D341Med (cell line): Measurements from ENCODE around the gene GPR141.
A peak's percentile ranks its signal among the peaks of the same experiment; 100 is the strongest.
"Not testable (repeated sequence)": the region's sequence is repeated elsewhere in the genome, so short reads cannot be mapped to it uniquely, and the experiment has no call there.

Experiments
- DNase-seq: peaks from one replicate; pipeline ENCODE4 v3.0.0; 2012; ENCODE audit warnings: low spot score

Gene GPR141

DNA sequence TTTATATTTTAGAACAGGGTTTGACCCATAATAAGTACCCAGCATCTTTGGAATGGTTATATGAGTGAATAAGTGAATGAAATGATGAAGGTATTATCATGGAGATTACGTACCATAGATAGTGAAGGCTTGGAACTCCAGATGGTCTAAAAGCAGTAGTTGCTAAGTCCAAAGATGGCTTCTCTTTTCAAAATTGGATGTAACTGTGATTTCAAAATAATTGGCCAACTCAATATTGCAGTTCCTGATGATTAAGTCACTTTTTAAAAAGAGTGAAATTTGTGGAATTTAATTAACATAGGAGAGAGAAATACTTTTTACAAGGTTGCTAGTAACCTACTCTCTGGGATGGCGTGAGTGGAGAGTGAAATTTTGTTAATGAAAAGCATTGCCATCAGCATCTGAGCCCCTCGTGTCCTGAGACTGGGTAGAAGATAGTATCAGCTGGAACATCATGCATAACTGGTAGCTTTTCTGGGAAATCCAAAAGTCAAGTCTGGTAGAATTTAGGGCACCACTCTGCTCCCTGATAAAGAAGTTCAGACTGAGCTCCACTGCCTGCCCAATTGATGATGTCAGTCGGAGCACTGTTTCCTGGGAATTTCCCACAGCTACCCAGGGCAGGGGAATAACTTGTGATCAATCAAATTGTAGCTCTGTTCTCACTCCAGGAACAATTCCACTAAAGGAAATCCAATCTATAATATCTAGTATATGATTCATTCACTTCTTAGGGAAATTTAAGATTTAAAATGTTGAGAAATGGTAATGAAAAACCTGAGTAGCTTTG lies 3.2 kb downstream of the GPR141 start:
- no peak for DNase-seq

DNA sequence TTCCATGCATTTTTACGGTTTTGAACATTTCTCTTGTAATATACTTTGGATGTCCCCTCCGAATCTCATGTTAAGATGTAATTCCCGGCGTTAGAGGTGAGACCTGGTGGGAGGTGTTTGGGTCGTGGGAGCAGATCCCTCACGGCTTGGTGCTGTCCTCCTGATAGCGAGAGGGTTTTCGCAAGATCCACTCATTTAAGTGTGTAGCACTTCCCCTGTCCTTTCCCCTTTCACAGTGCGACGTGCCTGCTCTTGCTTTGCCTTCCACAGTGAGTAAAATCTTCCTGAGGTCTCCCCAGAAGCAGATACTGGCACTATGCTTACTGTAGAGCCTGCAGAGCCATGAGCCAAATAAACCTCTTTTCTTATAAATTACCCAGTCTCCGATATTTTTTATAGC lies 6.6 kb downstream of the GPR141 start:
- no peak for DNase-seq

DNA sequence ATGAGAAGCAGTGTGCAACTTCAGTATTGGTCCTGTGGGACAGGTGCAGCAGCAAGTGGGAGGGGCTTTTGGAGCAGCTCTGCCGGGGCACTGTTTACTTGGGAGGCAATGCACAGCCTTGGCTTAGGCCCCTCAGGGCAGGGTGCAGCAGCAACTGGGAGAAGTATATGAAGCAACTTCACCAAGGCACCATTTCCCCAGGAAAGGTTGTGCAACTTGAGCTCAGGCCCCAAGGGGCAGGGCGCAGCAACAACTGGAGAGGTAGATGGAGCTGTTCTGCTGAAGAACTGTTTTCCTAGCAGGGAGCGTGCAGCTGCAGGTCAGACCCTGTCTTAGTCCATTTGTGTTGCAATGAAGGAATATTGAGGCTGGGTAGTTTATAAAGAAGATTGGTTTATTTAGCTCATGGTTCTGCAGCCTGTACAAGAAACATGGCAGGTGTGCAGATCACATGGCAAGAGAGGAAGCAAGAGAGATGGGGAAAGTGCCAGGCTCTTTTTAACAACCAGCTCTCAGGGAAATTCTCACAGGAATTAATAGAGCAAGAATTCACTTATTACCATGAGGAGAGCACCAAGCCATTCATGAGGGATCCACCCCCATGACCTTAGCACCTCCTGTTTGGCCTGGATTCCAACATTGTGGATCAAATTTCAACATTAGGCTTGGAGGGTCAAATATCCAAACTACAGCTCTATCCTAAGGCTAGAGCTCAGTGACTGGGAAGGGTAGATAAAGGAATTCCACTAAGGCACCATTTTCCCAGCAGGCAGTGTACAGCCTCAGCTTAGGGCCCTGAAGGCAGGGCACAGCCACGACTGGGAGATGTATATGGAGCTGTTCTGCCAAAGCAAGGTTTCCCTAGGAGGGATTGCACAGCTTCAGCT lies 10.9 kb downstream of the GPR141 start:
- no peak for DNase-seq

DNA sequence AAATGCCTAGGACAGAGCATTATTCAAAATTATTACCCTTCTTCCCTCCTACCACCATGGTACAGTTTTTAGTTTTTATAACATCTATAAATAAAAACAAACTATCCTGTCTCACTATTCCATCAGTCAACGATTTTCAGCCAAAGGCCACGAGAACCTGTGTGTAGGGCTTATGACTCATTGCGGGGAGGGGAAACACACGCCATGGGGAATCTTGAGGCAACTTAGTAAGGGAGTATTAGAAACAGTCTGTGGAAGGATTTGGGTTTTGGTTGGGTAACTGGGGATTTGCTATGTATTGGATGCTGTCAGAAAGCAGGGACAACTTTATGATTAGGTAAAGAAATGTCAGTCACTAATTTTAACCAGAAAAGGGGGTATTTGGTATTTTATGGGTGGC lies 14.7 kb downstream of the GPR141 start:
- no peak for DNase-seq

DNA sequence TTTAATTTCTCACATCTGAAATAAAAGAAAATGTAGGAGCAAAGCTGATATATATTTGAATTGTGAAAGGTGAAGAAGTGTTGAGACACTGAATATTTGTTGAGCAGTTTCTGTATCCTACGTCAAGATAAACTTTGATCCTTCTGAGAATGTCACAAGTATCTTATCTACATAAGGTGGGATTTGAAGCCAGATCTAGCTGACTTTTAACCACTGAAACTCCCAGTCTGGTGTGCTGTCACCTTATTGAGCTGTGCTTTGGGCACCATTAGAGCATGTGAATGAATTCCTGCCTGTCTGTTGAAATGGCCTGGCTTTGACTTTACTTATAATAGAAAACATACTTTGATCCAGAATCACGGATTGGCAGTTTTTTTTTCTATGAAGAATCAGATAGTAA lies 15.2 kb downstream of the GPR141 start:
- DNase-seq, result no peak

DNA sequence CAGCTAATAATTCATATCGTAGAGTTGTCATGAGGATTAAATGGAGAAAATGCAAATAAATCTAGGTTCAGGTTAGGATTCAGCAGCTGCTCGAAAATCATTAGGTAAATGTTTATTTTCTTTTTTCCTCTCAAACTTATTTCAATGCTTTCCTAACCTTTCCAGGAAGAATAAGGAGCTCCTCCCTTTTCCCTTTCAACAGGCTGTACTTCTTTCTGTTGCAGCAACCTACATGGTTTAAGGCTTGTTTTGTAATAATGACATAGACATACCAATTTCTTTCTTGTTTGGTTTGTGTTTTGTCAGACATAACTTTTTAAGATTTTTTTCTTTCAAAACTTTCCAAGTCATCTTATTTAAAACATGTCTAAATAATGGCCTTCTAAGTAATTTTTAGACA lies 18.2 kb downstream of the GPR141 start:
- DNase-seq, result no peak

DNA sequence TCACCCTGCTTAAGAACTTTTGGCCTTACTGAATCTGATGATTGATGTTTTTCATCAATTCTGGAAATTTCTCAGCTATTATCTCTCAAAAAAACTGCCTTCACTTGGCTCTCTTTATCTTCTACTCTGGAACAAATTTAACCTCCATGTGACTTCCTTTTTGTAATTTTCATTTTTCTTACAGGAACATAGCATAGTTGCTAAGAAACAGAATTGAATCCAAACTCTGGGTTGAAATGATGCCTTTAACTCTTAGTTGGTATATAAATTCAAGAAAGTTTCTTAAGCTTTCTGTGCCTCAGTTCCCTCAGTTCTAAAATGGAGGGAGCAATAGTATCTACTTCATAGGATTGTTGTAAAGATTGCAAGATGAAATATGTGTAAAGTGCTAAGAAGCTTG lies 19.8 kb downstream of the GPR141 start:
- DNase-seq, result no peak

DNA sequence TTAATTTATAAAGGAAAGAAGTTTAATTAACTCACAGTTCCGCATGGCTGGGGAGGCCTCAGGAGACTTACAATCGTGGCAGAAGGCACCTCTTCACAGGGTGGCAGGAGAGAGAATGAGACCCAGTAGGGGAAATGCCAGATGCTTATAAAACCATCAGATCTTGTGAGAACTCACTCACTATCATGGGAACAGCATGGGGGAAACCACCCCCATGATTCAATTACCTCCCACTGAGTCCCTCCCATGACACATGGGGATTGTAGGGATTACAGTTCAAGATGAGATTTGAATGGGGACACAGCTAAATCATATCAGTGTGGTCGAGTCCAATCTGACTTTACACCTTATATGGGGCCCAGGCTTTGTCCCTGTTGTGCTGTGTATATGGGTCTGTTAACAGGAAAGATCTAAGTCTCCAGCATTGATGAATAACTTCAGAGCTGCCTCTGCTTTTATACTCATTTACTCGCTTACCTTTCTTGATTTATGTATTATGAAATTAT lies 20.8 kb downstream of the GPR141 start:
- not testable (repeated sequence) for DNase-seq

DNA sequence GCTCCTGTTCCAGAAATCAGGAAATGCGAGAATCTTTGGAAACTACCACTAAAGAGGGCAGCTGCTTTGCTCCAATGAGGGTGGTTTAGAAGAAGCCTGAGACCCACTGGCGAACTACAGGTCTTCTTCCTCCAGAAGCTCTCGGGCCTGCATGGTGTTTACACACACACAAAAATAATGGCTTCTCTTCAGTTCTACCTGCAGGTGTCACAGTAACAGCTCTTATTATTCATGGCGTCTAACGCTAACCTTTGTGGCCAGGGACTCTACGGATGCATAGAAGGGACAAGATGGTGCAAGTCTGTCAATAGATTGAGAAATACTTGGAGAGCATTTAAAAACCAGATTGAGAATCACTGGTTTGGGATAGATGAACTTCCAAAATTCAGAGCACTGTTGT lies 22.4 kb downstream of the GPR141 start:
- DNase-seq, result no peak

DNA sequence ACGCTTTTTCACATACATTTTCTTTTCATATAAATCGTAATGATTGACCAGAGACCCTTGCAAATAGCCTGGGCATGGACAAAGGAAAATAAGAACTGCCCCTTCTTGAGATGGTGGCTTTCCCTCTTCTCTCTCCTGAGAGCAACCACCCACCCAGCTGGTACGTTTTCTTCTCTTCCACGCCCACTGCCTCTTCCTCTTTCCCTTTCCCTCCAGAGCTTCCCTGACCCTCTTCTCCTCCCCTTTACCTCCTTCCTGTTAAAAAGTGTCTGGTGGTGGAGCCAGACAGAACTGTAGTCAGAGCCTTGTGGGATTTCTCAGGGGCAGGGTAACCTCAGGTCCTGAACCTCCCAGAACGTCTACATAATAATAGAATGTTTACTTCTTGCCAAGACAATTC lies 23.2 kb downstream of the GPR141 start:
- DNase-seq, result no peak

DNA sequence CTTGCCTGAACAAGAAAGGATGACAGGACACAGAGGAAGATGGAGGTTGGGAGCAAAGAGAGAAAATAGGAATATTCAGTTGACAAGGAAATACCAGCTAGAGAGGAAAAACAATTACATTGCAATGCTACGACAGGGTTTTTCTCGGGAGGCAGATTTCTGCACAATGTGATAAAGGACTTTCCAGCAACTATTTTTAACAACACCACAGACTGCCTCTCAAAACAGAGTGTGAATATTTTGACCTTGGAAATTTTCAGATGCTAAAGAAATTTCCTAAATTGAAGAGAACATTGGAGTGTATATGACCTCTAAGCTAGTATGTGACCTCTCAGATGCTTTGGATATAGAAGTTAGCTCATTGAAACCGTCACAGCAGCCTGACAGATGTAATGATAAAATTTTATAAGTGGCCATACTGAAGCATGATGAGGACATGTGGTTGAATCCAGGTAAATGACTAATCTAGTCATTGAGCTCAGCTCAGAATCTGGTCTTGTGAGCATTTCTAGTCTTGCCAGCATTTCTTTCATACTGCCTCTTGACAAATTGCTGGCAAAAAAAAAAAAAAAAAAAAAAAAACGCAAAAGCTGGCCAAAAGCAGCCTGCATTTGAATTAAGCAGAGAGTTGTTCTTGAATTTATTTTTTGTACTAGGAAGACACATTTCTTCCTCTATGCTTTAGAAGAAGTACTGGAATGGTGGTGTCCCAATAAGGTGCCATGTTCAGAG lies 24.4 kb downstream of the GPR141 start:
- no peak for DNase-seq

DNA sequence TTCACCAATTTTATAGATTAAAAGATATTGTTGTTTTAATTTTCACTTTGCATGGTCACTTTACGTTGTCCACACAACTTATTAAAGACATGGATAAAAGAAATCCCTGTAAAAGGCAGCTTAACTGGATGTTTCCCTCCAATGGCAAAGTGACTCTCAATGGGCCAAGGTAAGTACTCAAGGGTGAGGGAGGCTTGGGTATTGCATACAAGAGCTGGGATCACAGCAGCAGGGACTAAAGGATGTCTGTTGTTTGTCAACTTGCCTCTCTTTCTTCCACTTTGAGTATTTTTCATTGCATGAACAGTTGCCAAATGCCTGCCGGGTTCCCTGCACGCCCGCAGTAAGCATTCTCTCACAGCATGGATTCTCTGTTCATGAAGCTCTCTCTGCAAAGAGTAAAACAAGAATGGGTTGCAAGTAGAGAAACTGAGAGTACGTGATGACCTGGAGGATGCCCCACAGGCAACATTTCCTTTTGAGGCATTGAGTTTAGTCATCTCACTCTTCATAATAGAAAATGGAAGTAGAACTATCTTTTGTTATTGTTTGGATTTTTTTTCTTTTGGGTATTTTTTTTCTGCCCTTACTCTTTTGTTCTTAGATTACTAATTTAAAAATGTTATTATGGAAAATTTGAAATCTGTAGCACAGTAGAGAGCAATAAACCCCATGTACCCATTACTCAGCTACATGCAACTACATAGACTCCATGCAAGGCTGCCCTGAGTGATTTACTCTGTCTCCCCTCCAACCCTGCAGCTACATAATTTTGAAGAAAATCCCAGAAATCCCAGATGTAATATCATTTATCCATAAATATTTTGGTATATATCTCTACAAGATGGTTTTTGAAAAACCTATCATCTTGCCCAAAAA lies 26.3 kb downstream of the GPR141 start:
- DNase-seq, result no peak

DNA sequence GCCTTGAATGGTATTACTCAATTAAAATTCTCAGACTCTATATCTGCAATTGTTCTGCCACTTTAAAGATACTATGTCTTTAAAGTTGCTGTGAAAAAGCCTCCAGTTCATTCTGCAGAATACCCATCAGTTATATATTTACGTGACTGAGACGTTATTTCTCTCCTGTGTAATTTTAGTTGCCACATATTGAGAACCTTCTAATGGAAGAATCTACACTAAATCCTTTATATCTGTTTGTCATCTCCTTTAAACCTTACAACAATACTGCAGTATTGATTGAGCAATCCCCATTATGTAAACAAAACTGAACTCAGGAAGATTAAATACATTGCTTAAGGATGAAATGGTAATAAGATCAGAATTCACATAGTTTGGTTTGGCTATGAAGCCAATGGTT lies 30.0 kb downstream of the GPR141 start:
- DNase-seq, result no peak

DNA sequence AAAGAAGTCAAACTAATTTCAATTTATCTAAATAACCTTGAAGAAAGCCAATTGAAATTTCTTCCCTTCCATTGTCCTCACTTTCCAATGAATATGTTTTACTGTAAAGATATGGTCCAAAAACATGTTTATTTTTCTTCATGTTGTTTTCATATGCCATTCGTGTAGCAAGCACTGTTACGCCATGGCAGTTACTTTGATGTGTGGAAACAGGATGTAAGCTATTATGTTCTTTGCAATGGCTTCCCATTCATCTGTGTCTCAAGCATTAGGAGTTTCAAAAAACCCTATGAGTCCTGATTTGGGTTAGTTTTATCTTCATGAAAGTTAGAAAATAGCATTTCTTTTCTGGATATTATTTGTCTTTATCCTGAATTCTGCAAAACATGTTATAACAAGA lies 31.0 kb downstream of the GPR141 start:
- DNase-seq, result no peak

DNA sequence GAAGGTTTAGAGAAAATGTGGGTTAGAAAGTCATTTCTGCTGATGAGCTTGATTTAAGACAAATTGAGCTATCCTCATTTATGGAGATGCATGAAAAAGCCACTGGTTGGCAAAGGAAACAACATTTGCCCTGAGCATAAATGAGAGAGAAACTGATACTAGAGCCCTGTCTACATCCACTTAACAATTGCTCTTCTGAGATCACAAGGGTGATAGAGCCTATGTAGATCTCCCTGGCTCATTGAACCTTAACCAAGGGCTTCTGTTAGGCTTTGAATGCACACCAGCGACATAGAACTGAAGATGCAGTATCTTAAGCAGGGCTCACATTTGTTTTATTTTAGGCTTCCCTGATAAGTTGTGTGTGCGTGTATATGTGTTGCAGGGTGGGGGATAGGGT lies 35.0 kb downstream of the GPR141 start:
- DNase-seq, result no peak

DNA sequence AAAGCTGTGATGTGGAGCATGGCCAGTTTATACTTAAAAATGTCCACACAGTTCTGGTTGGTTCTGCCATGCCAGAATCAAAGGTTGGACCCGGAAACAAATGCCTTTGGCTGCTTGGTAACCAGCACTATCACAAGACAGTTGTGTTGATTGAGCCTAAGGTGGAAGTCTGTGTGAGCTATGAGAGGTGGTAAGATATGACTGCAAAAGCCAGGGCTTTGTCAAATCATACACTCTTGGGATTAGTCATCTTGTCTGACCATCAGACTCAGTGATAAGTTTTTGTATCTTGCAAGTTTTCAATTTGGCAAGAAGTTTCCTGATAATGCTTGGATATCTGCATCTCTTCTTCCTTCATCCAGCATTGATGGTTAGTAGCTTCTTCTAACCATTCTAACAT lies 35.5 kb downstream of the GPR141 start:
- no peak for DNase-seq

DNA sequence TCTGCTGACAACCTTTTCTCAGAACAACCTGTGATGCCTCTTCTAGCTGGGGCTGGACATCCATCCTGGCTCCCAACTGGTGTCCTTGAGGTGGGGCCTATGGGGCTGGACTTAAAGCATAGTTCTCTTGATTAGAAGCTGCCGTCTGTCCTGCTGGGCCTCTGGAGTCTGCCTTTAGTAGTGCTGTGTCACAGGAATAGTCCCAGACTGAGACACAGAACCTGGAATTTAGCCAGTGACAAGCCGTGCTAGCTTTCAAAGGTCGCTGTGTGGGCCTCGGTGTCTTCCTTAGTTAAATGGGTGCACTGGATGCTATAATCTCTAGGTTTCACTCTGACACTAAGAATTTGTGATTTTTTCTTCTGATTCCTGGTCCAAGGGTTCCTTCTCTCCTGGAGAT lies 41.2 kb downstream of the GPR141 start:
- no peak for DNase-seq

DNA sequence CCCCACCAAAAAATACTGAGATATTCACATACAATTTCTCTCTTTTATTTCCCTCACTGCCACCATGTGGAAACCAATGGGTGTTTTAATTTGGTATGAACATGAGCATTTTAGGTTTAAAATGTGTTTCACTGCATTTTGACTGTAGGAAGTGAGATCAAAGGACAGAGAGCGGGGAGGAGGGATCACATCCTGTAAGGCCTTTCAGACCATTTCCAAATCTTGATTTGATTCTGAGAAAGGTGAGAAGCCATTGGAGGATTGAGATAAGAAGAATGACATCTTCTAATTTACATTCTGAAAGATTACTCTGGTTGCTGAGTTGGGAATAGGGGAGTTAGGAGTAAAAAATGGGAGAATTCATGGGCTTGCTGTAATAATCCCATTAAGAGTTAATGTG lies 42.5 kb downstream of the GPR141 start:
- DNase-seq, result no peak

DNA sequence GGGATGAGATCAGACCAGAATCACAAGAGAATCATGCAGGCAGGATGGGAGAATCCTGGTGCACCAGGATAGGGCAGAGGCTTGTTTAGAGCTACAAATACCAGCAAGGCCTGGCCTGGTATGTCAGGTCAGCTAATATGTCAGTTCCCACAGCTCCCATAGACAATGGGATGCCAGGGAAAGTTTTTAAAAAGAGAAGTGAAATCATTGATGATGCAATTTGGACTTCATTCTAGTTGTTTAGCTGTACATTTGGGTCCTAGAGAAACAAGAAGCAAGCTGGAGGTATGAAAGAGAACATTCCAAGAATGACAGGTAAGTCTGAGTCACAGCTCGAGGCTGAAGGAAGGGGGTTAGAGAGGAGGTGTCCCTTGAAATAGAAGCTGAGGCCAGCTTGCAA lies 45.2 kb downstream of the GPR141 start:
- DNase-seq, result no peak

DNA sequence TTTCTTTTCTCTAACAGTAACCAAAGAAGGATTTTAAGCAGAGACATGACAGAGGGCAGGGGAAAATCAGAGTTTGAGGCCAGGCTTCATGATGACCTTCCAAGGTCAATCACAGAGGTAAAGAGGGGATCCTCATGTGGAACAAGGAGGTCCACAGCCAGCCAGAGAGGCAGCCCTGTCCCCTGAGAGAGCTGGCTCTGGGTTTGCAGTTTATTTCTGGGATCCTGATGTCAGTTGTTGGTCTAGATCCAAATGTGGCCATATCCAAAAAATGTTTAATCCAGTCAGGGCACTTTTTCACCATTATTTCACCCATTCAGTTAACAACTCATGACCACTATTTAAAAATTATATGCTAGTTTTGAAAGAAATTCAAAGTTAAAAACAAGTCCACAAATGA lies 45.6 kb downstream of the GPR141 start:
- no peak for DNase-seq

DNA sequence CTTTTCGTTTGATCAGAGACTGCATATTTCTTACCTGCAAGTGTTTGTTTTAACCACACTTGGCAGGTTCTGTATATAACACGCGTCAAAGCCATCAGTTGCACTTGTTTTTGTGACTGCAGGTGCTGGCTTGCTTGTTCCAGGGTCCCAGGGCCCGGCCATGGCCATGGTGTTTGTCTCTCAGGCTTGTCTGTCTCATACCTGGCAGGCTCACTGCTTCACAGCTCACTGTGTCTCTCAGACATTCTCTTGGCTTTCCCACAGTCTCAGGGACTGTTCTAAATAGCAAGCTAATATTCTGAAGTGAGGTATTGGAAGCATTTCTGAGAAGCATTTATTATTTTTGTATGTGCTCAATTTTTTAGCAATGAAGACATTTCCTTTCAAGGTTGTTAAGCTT lies 46.9 kb downstream of the GPR141 start:
- DNase-seq, result no peak

DNA sequence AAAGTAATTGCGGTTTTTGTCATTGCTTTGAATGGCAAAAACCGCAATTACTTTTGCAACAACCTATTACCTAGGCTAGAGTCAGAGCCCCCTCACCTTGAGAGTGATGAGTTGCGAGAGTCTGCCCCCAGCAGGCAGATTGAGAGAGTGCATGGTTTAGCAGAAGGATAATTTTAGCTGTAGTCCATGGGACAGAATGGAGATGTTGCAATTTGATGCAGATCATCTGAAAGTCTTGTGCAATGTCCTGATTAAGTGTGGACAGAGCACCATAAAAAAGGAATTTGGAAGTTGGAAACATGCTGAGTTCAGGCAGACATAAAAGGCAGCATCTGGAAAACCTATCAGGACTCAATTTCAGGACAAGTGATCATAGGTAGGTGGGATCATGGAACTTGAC lies 48.7 kb downstream of the GPR141 start:
- peak; percentile 48 for DNase-seq
